GM19023 (cell line): ENCODE data around the gene ARMC9.
A peak's percentile ranks its signal among the peaks of the same experiment; 100 is the strongest.
"Not testable (repeated sequence)": the region's sequence is repeated elsewhere in the genome, so short reads cannot be mapped to it uniquely, and the experiment has no call there.

Source experiments
- ATAC-seq: cut with Tn5 transposase; IDR thresholded peaks from one replicate; pipeline ENCODE4 v1.9.1; 2021; ENCODE audit warnings: mild to moderate bottlenecking, moderate library complexity; ENCODE audit not compliant: unreplicated experiment

ARMC9 gene

DNA sequence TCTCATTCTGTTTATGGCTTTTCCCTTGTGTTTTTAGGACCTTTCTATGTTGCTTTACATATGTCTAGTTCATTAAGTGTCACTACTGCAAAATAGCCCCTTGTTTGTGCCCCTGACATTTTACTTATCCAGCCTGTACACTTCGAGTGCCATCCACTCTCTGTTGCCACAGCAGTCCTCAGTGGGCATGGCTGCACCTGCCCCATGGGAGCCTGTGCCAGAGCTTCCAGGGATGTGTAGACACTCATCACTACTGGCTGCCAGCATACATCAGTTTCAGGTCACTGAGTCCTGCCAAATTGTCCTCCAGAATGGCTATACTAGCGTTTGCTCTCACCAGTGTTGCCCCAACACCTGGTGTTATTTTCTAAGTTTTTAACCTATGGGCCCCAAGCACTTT, 80.4 kb downstream of the ARMC9 start:
- ATAC-seq: no peak

DNA sequence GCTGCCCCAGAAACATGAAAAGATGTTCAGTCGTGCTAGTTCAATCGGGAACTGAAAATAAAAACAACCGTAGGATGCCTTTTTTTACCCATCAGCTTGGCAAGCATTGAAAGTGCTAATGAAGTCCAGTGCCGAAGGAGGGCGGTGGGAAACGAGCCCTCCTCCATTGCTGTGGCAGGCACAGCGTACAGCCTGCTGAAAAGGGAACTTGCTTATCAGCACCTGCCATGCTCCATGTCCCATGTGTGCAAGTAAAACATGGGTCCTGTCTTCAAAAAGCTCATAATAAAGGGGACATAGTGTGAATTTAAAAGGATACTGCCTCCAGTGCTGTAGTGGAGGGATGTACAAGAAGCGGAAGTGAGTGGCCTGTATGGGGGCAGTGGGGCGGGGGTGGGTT, 82.4 kb downstream of the ARMC9 start:
- no peak for ATAC-seq

DNA sequence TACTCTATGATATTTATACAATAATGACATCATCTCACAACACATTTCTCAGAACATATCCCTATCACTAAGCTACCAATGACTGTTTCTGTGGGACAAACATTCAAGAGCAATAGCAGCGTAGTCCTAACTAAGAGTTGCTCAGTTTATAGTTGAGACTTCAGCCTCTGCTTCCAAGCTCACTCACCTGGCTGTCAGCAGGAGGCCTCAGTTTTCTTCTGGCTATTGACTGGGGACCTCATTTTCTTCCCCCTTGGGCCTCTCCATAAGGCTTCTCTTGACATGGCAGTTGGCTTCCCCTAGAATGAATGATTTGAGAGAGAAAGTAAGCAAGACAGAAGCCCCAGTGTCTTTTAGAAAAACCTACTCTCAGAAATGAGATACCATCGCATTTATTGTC, 85.9 kb downstream of the ARMC9 start:
- ATAC-seq: no peak

DNA sequence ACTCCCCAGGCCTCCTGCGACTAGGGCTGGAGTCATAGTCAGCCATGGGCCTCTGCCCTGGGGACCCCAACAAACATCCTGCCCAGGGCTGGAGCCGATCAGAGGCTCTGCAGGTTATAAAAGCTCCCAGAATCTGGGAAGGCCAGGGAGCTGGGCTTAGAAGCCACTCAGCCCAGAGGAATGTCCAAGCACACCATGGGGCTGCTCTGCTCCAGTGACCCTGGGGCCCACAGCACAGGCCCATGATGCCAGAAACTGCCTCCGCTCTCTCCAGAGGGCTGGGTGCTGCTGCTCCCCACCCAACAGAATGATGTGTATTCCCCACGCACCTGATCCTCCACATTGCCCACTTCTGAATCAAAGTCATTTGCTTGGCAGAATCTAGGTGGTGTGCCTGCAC, 88.5 kb downstream of the ARMC9 start:
- no peak for ATAC-seq

DNA sequence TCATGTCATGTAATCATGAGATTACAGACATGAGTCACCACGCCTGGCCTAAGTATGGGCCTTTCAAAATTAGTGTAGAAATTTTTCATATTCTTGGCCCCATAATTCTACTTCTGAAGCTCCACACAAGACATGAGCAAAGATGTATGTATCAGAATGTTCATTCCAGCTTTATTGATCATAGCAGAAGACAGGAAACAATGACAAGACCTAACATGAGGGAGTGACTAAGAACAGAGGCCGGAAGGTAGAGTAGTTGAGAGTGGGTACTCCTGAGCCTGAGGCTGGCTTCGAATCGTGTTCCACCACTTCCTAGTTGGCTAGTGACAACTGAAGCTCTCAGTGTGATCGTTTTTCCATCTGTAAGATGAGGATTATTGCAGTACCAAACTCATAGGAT, 89.3 kb downstream of the ARMC9 start:
- no peak for ATAC-seq

DNA sequence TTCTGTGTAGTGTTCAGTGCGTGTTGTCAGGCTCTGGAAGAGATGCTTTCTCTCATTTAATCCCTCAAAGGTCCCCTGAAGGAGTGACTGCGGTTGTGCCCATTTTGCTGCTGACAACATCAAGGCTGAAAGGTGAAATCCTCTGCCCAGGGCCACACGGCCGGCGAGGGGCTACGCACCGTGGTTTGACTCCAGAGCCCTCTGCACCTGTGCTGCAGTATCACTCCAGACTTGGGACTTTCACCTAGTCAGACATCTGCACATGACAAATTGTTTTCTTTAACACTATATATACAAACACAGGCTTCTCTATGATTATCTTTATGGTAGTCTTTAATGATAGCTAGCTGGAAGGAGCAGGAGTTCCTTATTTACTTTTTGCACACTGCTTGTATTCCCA, 90.2 kb downstream of the ARMC9 start:
- ATAC-seq: no peak

DNA sequence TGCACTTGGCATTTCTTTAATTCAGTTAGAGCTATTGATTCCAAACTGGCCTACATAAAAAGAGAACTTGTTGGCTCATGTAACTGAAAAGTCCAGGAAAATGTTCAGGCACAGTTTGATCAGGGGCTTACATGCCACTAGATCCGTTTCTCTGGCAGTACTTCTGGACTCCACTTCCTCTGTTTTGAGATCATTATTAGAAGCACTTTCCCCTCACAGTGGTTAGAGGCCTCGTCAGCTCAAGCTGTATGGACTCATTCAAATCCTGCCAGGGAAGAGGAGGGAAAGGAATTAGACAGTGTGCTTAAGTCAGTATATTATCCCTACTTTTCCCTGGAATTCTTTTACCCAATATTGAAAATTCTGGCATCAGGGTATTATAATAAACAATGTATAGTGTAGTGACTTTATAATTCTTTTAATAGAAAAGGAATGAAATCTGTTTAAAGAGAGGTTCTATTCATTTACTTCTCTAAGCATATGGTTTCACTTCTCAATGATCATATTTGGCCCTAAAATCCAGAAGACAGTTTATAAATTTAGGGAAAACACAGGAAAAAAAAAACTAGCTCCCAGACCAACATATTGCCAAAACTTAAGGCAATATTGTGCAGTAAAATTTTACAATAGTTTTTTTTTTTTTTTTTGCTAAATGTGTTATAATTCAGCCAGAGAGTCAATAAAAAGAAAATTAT, 92.0 kb downstream of the ARMC9 start:
- no peak for ATAC-seq

DNA sequence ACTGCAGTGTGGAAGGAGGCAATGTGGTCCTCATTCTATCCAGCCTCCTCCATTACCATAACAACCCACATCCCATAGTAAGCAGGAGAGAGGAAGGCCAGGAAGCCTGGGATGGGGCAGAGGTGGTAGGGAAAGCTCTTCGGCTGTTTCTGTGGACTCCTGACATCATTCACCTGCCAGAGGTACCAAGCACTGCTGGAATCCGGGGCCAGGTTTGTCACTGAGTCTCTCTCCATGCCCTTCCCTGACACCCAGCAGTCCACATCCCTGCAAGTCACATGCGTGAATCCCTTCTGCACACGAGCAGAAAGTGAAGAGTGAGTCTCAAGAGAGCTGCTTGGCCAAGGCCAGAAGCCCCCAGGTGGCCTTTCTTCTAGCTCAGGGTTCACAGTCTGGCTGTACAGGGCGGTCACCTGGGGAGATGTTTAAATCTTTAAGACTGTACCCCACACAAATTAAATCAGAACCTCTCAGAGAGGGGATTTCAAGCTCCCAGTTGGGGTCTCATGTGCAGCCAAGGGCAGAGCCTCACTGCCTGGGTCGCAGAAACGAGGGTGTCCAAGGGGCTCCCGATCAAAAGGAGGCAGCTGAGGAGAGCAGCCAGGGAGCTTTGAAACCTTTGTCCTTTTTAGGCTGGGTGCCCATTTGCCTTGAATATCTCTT, 94.2 kb downstream of the ARMC9 start:
- no peak for ATAC-seq

DNA sequence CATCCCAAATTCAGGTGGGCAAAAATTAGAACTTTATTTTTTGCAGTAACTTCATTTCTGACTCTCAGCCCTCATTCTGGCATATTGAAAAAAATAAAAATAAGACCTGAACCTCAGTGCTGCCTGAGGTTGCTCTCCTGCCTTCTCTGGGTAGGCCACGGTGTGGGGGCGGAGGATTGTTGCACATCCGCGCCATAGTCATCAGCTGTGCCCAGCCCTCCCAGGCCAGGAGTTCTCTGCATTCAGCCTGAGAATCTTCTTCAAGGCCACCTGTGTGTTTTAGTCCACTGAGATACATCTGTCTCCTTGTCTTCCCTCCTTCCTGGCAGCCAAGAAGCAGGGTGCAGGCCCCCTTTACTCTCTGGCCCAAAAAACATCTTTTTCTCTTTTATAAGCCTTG, 94.7 kb downstream of the ARMC9 start:
- no peak for ATAC-seq

DNA sequence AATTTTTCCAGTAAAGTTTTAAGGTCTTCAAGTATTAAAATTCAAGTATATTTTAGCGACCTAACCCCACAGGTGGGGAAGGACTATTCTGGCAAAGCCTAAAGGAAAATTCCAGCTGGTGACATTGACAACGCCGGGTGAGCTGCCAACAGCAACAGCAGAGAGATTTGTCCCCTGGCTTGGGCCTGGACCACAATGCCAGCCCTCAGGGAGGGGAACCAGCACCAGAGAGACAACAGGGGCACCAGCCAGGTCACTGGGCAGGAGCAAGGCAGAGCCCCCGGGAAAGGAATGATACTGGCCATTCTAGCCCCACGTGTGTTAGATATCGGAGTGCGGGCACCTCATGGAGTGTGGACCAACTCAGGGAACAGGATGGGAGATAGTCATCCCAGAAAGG, 95.7 kb downstream of the ARMC9 start:
- no peak for ATAC-seq

DNA sequence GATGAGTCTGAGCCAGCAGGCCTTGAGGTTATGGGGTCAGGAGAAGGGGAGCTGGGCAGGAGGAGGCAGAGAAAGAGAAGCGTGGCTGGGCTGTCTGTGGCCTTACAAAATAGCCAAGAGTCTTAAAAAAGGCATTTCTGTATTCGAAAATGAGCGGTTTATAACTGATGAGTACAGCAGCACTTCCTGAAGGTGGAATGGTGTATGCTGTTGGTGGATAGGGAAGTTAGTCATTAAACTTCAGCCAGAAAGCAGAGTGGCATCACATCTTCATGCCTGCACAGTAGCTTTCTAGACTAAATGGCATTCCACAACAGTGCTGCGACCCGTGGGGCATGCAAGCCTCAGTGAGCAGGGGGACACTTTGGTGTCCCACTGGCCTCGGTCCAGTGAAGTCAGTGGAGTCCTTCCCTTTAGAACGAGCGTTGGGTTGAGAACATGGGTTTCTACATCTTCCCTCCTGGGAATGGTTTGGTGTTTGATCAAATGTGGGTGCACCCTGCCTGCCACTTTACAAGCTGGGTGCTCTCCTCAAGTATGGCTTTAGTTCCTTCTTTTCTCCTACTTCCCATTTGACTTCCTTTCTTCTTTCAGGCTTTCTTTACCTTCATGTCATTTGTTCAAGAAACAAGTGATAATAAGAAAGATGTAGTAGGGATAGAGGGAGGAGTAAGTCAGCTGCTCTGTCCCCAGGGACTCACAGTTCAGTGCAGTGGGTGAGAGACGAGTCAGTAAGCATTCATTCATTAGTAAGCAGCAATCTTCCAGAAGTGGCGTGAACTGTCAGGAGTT, 96.3 kb downstream of the ARMC9 start:
- ATAC-seq: no peak

DNA sequence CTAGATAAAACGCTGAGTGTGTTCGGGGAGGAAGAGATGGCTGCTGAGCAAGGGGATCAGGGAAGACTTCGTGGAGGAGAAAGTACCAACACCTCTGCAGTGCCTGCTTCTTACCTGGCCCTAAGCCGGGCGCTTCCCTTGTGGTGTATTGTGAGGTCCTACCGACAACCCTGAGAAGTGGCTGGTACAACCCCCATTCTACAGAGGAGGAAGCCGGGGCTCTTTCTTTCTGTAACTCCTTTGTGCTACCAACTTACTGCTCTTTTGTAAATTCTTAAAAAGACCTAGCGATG, 96.9 kb downstream of the ARMC9 start:
- no peak for ATAC-seq

DNA sequence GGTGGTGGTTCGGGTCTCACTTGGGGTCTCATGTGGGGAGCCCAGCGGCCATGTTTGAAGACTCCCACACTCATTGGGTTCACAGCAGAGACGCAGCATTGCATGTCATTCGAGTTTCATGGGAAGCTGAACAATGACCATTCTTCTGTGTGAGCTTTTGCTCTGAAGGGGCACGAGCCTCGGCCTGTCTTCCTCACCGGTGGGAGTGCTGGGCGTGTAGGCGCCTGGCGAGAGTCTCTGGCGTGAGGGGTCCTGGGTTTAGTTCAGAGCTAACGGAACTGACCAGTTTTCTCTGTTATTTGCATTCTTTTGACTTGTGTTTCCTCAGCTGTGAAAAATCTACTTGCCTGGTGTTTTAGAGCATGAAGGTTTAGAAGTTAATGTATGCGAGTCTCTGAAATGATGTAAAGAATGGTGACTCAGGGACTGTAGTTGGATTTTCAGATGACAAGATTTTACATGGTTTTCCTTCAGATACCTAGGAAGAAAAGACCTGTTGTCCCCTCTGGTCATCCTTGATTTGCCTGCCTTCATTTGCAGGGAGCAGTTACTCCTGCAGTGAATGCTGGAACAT, 98.1 kb downstream of the ARMC9 start:
- ATAC-seq: no peak

DNA sequence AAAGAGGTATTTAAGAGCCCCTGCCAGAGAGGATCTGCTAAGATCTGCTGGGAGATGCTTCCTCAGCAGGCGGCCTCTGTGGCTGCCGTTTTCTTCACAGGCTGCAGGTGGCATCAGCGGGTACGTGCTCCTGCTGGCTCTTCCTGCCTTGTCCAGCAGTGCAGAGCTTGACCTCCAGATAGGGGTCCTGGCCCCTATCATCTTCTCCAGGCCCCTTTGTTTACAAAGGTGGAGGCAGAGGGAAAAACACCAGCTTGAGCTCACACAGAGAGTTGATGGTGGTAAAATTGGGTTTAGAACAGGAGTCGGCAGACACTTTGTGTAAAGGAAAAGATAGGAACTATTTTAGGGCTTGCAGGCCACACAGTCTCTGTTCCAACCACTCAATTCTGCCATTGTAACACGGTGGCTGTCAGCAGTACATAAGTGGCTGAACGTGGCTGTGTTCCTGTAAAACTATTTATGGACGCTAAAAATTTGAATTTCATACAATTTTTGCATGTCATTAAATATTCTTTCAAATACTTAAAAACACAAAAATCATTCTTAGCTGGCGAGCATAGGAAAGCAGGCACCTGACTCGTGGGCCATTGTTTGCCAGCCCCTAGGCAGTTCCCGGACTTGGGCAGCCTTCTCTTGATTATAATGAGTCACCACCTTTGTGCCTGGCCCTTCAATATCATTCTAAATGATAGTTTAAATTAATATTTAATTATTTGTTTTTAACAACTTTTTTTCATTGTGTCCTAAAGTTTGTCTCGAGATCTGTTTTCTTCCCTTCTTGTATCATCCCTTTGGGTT, 98.9 kb downstream of the ARMC9 start:
- ATAC-seq: peak; percentile 57

DNA sequence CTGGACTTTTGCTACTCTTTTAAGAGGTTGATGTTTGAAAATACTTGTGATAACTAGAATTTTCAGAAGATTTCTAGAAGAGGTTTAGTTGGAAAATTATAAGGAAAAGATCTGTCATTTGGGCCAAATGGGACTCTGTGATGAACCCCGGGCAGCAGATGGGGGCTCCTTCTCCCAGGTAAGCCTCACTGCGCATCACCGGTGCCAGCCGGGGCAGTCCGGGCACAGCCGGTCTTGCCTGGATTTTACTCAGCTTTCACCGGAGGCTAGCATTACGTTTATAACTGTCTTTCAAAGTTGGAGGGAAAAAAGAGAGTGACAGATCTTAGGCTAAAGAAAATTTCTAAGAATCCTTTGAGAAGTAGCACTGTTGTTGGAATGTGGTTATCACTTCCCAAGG, 99.7 kb downstream of the ARMC9 start:
- no peak for ATAC-seq

DNA sequence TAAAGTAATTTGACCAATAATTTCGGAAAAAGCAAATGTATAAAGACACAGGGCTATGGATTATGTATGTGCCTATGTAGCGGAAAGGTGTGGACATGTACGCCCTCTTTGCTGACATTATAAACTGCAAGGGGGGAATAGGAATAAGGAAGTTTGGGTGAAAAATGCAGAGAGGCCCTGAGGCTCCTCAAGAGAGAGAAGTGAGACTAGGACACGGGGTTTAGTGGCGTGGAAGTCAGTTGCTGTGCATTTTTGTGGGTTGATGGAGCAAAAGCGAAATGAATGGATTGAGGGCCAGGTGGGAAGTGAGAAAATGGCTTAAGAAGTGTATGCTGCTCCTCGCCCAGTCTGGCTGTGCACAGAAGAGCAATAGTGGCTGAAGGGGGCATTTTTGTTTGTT, 100.8 kb downstream of the ARMC9 start:
- ATAC-seq: no peak

DNA sequence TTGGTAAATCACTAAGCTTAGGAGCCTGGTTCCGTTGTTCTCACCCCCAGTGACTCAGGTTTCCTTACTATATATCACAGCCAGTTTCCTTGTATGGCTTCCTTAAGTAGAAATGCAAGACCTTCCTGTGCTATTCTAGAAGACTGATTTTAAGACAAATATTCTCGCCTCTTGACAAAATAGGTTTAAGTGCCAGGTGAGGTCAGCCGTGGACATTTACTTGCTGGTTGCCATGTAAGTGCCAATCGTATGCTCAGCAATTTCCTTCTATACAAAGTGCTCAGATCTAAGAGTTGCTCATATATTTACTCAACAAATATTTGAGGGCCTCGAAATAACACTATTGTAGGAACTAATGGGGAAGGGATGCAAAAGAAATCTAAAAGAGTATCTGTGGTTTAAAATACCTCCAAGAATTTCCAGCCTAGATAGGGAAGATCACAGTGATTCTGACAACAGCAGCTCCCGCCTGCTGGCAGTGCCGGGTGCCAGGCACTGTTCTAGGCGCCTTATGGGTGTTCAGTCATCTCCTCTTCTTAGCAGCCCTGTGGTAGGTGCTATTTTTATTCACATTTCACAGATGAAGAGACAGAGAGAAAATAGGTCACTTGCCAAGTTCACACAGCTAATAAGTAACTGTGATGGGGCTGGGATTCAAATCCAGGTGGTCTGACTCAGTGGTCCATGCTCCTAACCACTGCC, 101.7 kb downstream of the ARMC9 start:
- no peak for ATAC-seq

DNA sequence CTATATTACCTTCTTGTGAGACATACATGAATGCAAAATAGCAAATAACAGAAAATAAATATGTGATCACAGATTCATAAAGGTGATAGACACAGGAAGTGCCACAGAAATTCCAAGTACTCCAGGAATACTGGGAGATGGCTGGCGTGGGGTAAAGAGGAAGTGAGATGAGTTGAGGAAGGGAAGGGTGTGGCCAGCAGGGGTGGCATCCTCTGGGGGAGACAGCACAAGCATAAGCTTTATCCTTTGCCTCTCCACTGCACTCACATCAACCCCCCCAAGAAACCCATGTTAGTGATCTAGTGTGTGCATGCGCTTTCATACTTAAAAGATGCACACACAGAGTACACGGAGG, 102.3 kb downstream of the ARMC9 start:
- no peak for ATAC-seq

DNA sequence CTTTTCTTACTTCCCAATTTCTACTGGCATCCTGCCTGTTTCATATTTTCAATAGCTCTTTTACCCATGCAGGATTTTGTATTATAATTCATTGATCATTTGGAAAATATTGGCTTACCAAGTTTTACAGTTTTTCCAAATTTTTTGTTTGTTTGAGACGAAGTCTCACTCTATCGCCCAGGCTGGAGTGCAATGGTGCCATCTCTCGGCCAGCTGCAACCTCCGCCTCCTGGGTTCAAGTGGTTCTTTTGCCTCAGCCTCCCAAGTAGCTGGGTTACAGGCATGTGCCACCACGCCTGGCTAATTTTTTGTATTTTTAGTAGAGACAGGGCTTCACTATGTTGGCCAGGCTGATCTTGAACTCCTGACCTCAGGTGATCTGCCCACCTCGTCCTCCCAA, 105.8 kb downstream of the ARMC9 start:
- not testable (repeated sequence) for ATAC-seq

DNA sequence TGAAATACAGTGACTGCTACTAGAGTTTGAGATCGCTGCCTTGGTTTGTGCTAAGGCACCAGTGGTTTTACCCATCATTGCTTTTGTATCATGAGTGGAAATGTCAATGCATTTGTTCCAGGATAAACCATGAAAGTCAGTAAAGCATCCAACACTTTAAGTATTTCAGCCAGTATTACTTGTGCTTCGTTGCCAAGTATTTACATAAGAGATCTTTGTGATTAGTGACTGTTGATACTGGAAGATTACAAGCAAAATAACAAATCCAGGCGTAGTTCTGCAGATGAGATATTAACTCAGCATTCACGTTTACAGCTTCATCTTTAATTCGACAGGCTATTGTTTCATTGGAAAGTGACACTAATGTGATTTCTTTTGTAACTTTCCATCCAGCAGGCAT, 106.8 kb downstream of the ARMC9 start:
- no peak for ATAC-seq
